ENCODE results near the gene TTC29.

The TTC29 gene

DNA sequence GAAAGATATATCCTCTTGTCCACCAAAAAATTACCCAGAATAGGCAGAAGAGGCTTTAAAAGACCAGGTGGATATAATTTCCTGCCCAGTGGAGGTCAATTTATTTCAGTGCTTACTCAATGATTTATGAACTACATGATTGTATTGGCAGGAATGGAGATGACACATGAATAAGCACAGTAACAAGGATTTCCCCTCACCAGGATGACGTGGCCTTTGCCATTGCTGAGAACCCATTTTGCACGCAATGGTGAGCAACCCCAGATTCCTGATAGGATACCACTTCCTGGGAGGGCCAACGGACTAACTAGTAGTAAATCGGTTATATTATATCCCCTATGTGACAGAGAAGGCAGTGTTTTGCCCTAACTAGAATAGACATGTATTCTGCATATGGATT, 11.6 kb upstream of the TTC29 start:
- Histone ChIP-seq H3K4me1 (ENCODE audit: insufficient read depth, poor library complexity, severe bottlenecking) (peaks cover 11% of the 10 kb centered on the region), H3K36me3 (ENCODE audit: low read depth) (no peaks in the 10 kb centered on the region), H3K27ac (ENCODE audit: poor library complexity, severe bottlenecking) (peak overlapping the region; percentile 54), H3K27me3 (ENCODE audit: insufficient read depth, poor library complexity, severe bottlenecking) (no peaks in the 10 kb centered on the region), H3K4me3 (ENCODE audit: severe bottlenecking) (no peak overlapping the region), H3K9me3 (ENCODE audit: severe bottlenecking) (no peaks in the 10 kb centered on the region)
- TF ChIP-seq, protein P1, sequence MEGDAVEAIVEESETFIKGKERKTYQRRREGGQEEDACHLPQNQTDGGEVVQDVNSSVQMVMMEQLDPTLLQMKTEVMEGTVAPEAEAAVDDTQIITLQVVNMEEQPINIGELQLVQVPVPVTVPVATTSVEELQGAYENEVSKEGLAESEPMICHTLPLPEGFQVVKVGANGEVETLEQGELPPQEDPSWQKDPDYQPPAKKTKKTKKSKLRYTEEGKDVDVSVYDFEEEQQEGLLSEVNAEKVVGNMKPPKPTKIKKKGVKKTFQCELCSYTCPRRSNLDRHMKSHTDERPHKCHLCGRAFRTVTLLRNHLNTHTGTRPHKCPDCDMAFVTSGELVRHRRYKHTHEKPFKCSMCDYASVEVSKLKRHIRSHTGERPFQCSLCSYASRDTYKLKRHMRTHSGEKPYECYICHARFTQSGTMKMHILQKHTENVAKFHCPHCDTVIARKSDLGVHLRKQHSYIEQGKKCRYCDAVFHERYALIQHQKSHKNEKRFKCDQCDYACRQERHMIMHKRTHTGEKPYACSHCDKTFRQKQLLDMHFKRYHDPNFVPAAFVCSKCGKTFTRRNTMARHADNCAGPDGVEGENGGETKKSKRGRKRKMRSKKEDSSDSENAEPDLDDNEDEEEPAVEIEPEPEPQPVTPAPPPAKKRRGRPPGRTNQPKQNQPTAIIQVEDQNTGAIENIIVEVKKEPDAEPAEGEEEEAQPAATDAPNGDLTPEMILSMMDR (IDR thresholded peaks at IDR 0.05; ENCODE audit: poor library complexity, severe bottlenecking) = no peak
- peak; percentile 81 for DNase-seq (ENCODE audit: low spot score)
- peak; percentile 96 for ATAC-seq (ENCODE audit: low read depth)

- H3K27me3 ChIP-seq (ENCODE audit: insufficient read depth, poor library complexity, severe bottlenecking) = no peaks in the 10 kb centered on the region
- no peak overlapping the region for H3K27ac ChIP-seq (ENCODE audit: poor library complexity, severe bottlenecking)
- TF ChIP-seq, protein P1 (IDR thresholded peaks at IDR 0.05; ENCODE audit: poor library complexity, severe bottlenecking) = no peak
- no peaks in the 10 kb centered on the region for H3K36me3 ChIP-seq (ENCODE audit: low read depth)
- no peaks in the 10 kb centered on the region for H3K9me3 ChIP-seq (ENCODE audit: severe bottlenecking)
- peaks cover 11% of the 10 kb centered on the region for H3K4me1 ChIP-seq (ENCODE audit: insufficient read depth, poor library complexity, severe bottlenecking)
- no peak for DNase-seq (ENCODE audit: low spot score)
- no peak overlapping the region for H3K4me3 ChIP-seq (ENCODE audit: severe bottlenecking)
- no peak for ATAC-seq (ENCODE audit: low read depth)
Observed at GRCh38 chr4:146952896-146953295, 7.2 kb upstream of the TTC29 start.

- TF ChIP-seq, protein P1 (IDR thresholded peaks at IDR 0.05; ENCODE audit: poor library complexity, severe bottlenecking) = no peak
- no peaks in the 10 kb centered on the region for H3K4me1 ChIP-seq (ENCODE audit: insufficient read depth, poor library complexity, severe bottlenecking)
- H3K9me3 ChIP-seq (ENCODE audit: severe bottlenecking) = no peaks in the 10 kb centered on the region
- no peaks in the 10 kb centered on the region for H3K36me3 ChIP-seq (ENCODE audit: low read depth)
- H3K27ac ChIP-seq (ENCODE audit: poor library complexity, severe bottlenecking) = no peak overlapping the region
- H3K4me3 ChIP-seq (ENCODE audit: severe bottlenecking) = no peak overlapping the region
- H3K27me3 ChIP-seq (ENCODE audit: insufficient read depth, poor library complexity, severe bottlenecking) = no peaks in the 10 kb centered on the region
- DNase-seq (ENCODE audit: low spot score) = no peak
- ATAC-seq (ENCODE audit: low read depth) = no peak
Observed at GRCh38 chr4:146949559-146949958, 3.9 kb upstream of the TTC29 start.

DNA sequence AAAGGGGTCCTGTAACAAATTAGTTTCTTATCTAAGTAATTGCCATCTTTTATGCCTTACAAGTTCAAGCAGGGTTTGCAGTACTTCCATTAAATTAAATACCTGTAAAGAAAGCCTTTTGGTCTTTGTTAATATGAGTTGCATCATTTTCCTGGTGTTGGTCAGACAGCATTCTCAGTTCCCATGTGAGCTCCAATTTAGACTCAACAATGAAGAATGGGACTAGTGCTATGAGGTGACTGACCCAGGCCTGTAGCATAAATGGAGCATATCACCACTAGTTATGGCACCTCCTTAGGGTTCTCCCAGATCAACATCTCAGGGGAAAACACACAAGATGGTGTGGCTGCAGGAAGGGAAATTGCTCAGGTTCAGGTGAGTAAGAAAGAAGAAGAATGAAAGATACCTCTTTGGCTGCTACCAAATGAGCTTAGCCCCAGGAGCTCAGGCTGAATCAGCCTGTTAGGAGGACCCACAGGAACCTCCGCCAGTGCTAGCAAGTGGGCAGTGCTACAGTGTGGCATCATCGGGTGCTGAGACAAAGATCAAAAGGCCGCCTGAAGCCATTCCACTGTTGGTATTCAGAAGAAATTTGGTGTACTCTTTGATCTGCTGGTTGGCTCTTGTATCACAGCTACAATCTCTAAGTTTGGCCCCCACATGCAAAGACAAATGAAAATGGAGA, 1.8 kb downstream of the TTC29 start:
- TF ChIP-seq, protein P1 (IDR thresholded peaks at IDR 0.05; ENCODE audit: poor library complexity, severe bottlenecking) = no peak

GRCh38 chr4:146932116-146932515, 13.5 kb downstream of the TTC29 start:
- Histone ChIP-seq H3K4me3 (ENCODE audit: severe bottlenecking) (no peak overlapping the region), H3K9me3 (ENCODE audit: severe bottlenecking) (no peaks in the 10 kb centered on the region), H3K27me3 (ENCODE audit: insufficient read depth, poor library complexity, severe bottlenecking) (peaks cover 6% of the 10 kb centered on the region), H3K27ac (ENCODE audit: poor library complexity, severe bottlenecking) (no peak overlapping the region), H3K36me3 (ENCODE audit: low read depth) (no peaks in the 10 kb centered on the region), H3K4me1 (ENCODE audit: insufficient read depth, poor library complexity, severe bottlenecking) (peaks cover 4% of the 10 kb centered on the region)
- DNase-seq (ENCODE audit: low spot score) (no peak), ATAC-seq (ENCODE audit: low read depth) (no peak)
- TF ChIP-seq, protein P1 (IDR thresholded peaks at IDR 0.05; ENCODE audit: poor library complexity, severe bottlenecking) = no peak

More for the DNA sequence above, 1.8 kb downstream of the TTC29 start:
- ATAC-seq (ENCODE audit: low read depth) (no peak), DNase-seq (ENCODE audit: low spot score) (no peak)
- Histone ChIP-seq H3K4me3 (ENCODE audit: severe bottlenecking) (no peak overlapping the region), H3K27me3 (ENCODE audit: insufficient read depth, poor library complexity, severe bottlenecking) (peaks cover 2% of the 10 kb centered on the region), H3K4me1 (ENCODE audit: insufficient read depth, poor library complexity, severe bottlenecking) (no peaks in the 10 kb centered on the region), H3K27ac (ENCODE audit: poor library complexity, severe bottlenecking) (no peak overlapping the region), H3K9me3 (ENCODE audit: severe bottlenecking) (no peaks in the 10 kb centered on the region), H3K36me3 (ENCODE audit: low read depth) (no peaks in the 10 kb centered on the region)

All from RWPE2 (cell line).